Measurements from ENCODE around the gene CRIP1. TPM values are rescaled to one million over a fixed set of nuclear protein-coding genes. Genes with fewer than 3 reads are reported as not detected.

Gene CRIP1
- total RNA-seq, 1 experiment from 2014 or later, result 0.39 TPM

DNA sequence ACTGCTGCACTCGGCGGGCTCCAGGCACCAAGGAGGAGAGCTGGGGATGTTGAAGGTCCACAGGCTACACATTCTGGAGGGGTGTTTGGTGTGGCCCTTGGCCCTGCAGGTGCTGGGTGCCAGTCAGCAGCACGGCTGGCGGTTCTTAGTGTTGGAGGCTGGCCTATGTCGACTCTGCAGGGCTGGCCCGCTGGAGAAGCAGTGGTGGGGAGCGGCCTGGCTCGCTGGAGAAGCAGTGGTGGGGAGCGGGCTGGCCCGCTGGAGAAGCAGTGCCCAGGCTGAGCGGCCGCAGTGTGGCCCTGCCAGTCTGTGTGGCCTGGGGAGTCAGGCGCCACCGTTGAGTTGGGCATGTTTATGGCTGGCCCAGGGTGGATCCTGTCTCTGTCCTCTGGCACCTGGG, 39.7 kb upstream of the CRIP1 start:
- Histone ChIP-seq H3K9me3 (replicated peaks) (no peaks in the 10 kb centered on the region), H3K4me1 (replicated peaks) (no peaks in the 10 kb centered on the region), H3K36me3 (peaks cover 36% of the 10 kb centered on the region), H3K4me3 (no peak overlapping the region), H3K27ac (no peak overlapping the region), H3K27me3 (replicated peaks) (no peaks in the 10 kb centered on the region)
- no peak for DNase-seq (ENCODE audit: low read depth in 1 of 2, low spot score in 2 of 2)

DNA sequence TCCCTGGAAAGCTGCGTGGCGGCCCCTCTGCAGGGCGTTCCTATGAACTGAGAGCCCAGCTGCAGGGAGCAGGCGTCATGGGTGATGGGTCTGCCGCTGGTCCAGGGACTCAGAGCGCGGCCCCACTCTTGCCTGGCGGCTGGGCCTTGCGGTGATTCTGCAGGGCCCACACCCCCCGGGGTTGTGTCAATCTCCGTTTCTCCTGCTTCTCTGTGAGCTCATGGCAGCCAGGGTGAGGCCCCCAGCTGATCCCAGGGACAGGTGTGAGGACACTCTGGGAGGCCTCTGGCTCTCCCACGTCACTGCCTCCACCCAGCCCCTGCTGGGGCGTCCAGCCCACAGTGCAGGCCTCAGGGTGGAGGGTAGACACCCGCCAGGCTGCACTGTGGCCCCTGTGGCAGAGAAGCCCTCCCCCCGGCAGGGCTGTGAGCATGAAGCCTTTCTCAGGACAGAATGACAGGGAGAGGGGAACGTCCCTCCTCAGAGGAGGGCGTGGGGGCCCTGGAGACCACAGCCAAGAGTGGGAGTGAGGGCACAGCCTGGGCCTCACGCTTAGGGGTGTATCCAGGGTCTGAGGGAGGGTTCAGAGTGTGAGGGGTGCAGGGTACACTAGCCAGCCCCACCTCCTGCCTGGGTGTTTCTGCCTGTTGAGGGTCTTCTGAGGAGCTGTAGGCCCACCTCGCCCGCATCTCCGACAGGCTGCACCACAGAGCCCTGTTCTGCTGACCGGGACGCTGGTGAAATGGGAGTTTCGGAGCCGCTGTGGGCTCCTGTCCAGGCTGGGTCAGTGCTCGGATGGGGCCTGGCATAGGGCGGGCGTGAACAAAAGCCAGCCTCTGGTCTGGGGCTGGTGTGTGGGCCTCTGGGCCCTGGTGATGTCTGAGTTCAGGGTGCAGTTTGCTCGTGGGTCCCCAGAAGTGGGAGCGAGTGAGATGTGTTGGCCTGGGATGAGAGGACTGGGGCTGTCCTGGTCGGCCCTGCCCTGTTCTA, 38.7 kb upstream of the CRIP1 start:
- peaks cover 39% of the 10 kb centered on the region for H3K36me3 ChIP-seq
- no peaks in the 10 kb centered on the region for H3K27me3 ChIP-seq (replicated peaks)
- H3K4me1 ChIP-seq (replicated peaks), result no peaks in the 10 kb centered on the region
- no peak overlapping the region for H3K4me3 ChIP-seq
- no peaks in the 10 kb centered on the region for H3K9me3 ChIP-seq (replicated peaks)
- no peak overlapping the region for H3K27ac ChIP-seq
- DNase-seq (ENCODE audit: low read depth in 1 of 2, low spot score in 2 of 2), result no peak

DNA sequence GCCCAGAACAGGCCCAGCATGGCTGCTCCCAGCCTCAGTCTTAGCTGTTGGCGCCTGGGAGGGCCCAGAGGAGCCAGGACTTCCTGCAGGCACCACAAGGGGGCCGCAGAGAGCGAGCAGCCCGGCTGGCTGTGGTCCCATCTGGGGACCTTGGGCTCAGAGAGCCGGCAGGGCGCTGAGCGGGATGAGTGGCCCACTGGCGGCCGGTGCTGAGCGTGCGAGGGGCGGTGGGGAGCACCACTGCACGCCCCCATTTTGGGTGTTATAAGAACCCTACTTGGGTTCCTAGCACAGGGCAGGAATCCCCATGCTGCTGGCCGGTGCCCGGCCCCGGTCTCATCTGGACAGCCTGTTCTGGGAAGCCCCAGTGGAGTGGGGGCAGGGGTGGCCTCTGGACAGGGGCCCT, 38.0 kb upstream of the CRIP1 start:
- peak in 1 of 2 experiments; percentile 37 for DNase-seq (ENCODE audit: low read depth in 1 of 2, low spot score in 2 of 2)
- no peaks in the 10 kb centered on the region for H3K9me3 ChIP-seq (replicated peaks)
- H3K27ac ChIP-seq, result no peak overlapping the region
- H3K27me3 ChIP-seq (replicated peaks), result no peaks in the 10 kb centered on the region
- no peaks in the 10 kb centered on the region for H3K4me1 ChIP-seq (replicated peaks)
- peaks cover 43% of the 10 kb centered on the region for H3K36me3 ChIP-seq
- no peak overlapping the region for H3K4me3 ChIP-seq

DNA sequence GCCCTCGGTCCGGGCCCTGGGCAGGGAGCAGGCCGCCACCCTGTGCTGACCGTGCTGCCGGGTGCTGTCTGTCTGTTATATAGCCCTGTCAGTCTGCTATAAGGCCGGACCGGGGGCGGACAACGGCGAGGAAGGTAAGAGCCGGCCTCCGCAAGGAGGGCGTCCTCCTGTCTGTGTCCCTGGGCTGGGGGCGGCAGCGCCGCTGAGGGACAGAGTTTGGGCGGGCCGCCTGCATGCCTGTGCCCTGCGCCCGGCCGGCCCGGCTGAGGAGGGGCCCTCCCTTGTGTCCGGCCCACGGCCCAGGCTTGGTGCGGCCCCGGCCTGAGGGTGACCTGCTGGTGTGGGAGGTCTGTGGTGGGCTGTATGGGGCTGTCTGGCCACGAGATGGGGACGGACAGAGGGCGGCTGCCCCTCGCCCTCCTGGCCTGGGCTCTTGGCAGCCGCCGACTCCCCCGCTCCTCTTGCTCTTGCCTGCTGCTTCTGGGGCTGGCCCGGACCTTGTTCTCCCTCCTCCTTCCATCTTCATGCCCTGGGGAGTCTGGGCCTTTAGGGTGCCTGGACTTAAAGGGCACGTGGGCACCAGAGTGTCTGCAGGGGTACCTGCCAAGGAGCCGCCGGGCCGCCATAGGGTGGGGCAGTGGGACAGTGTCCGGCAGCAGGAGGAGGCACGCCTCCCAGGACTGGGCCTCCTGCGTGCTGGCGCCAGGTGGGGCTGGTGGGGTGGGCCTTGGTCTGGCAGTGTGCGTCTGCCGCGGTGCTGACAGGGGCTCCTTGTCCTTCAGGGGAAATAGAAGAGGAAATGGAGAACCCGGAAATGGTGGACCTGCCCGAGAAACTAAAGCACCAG, 37.2 kb upstream of the CRIP1 start:
- H3K27me3 ChIP-seq (replicated peaks), result no peaks in the 10 kb centered on the region
- H3K27ac ChIP-seq, result no peak overlapping the region
- no peak for DNase-seq (ENCODE audit: low read depth in 1 of 2, low spot score in 2 of 2)
- H3K9me3 ChIP-seq (replicated peaks), result no peaks in the 10 kb centered on the region
- no peak overlapping the region for H3K4me3 ChIP-seq
- H3K4me1 ChIP-seq (replicated peaks), result no peaks in the 10 kb centered on the region
- H3K36me3 ChIP-seq, result peaks cover 49% of the 10 kb centered on the region

DNA sequence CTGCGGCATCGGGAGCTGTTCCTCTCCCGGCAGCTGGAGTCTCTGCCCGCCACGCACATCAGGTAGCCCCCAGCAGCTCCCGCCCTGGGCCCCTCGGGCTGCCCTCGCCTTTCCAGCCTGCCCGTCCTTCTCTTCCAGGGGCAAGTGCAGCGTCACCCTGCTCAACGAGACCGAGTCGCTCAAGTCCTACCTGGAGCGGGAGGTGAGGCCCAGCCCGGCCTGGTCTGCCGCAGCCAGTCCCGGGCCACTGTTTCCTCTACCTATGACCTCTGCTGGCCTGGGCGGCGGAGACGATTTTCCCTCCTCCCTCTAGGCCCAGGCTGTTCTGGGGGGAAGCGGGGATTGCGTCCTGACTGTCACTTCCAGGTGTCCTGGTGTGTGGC, 36.6 kb upstream of the CRIP1 start:
- Histone ChIP-seq H3K9me3 (replicated peaks) (no peaks in the 10 kb centered on the region), H3K4me3 (no peak overlapping the region), H3K27ac (no peak overlapping the region), H3K27me3 (replicated peaks) (no peaks in the 10 kb centered on the region), H3K36me3 (peaks cover 50% of the 10 kb centered on the region), H3K4me1 (replicated peaks) (no peaks in the 10 kb centered on the region)
- no peak for DNase-seq (ENCODE audit: low read depth in 1 of 2, low spot score in 2 of 2)

DNA sequence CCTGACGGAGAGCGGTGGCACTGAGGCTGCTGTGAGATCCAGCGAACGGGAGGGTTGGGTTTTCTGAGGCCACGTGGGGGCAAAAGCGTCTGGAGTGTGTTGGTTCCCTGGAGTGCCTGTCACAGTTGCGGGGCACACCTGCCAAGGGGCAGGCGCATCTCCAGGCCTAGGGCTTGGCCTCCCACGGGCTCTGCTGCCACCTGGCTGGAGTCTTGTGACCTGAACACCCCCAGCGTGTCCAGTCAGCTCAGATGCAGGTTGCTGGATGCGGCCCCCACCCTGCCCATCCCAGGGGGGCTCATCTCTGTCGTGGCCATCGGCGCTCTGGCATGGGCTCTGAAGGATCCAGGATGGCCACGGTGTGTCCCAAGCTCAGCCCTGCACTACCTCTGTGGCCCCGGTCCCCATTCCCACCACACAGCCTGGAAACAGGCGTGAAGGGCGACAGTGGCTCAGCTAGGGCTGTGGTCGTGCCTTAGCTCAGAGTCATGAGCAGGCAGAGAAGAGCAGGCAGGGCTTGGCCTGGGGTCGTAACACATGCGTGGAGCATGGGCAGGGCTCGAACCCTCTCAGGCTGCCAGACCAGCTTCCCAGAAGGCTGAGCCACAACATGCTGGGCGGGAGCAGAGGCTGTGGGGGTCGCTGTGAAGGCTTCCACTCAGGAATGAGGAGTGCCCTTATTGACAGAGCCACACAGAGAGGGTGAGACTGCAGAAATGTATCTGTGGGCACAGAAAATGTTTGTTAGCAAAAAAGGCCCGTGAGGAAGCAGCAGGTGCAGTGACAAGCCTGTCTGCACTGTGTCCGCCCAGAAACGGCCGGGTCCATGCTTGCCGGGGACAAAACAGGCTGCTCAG, 35.6 kb upstream of the CRIP1 start:
- H3K27ac ChIP-seq, result no peak overlapping the region
- DNase-seq (ENCODE audit: low read depth in 1 of 2, low spot score in 2 of 2), result no peak

DNA sequence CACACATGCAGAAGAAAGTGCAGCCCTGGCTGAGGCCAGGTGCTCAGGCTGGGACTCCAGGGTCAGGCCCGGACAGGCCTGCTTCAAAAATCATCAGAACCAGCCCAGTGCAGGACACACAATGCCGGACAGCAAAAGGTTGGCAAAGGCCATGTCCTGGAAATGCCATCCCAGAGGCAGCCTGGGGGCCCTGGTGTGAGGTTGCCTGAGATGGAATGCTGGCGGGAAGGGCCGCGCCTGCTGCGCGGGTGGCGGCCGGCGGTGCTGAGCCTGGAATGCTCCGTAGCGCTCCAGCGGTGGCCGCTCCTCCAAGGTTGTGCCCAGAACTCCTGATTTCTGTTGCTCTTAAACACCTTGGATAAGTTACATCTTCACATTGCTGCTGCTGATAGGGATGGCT, 33.7 kb upstream of the CRIP1 start:
- H3K27ac ChIP-seq, result no peak overlapping the region
- H3K9me3 ChIP-seq (replicated peaks), result no peaks in the 10 kb centered on the region
- DNase-seq (ENCODE audit: low read depth in 1 of 2, low spot score in 2 of 2), result no peak
- H3K27me3 ChIP-seq (replicated peaks), result no peaks in the 10 kb centered on the region
- H3K4me3 ChIP-seq, result no peak overlapping the region
- no peaks in the 10 kb centered on the region for H3K4me1 ChIP-seq (replicated peaks)
- peaks cover 60% of the 10 kb centered on the region for H3K36me3 ChIP-seq

More for the DNA sequence above, 35.6 kb upstream of the CRIP1 start:
- Histone ChIP-seq H3K4me3 (no peak overlapping the region), H3K27me3 (replicated peaks) (no peaks in the 10 kb centered on the region), H3K9me3 (replicated peaks) (no peaks in the 10 kb centered on the region), H3K4me1 (replicated peaks) (no peaks in the 10 kb centered on the region), H3K36me3 (peaks cover 60% of the 10 kb centered on the region)

DNA sequence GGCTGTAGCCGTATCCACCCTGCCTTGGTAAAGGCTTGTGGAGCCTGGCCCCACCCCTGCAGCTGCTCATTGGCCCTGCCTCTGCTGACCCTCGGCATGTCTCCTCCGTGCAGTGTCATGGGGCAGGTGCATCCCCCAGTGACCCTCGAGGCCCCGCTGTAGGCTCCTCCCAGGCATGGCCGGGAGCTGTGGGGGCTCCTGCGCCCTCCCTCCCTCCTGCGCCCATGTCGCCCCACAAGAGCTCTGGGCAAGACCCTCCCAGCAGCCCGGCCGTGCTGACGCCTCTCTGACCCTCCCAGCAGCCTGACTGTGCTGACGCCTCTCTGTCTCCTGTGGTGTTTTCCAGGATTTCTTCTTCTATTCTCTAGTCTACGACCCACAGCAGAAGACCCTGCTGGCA, 32.8 kb upstream of the CRIP1 start:
- H3K36me3 ChIP-seq, result peaks cover 56% of the 10 kb centered on the region
- no peak for DNase-seq (ENCODE audit: low read depth in 1 of 2, low spot score in 2 of 2)
- H3K27me3 ChIP-seq (replicated peaks), result no peaks in the 10 kb centered on the region
- no peaks in the 10 kb centered on the region for H3K9me3 ChIP-seq (replicated peaks)
- H3K4me1 ChIP-seq (replicated peaks), result no peaks in the 10 kb centered on the region
- H3K27ac ChIP-seq, result no peak overlapping the region
- H3K4me3 ChIP-seq, result no peak overlapping the region

DNA sequence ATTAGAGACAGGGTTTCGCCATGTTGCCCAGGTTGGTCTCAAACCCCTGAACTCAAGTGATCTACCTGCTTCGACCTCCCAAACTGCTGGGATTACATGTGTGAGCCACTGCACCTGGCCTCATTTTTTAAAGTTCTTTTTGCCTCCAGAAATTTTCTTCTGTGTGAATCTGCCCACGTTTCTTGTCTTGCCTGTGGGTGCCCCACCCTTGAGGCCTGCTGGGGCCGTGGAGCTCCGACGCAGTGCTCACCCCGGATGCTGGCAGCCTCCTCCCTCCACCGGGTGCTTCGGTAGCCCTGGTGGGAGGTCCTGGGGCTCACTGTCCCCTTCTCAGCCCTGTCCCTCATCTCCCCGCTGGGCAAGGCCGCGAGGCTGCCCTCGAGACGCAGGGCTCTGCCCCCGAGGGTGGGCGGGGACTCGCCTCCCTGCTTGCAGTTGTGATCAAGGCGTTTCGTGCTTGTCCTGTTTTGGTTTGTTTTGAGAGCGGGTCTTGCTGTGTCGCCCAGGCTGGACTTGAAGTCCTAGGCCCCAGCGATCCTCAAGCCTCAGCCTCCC, 31.5 kb upstream of the CRIP1 start:
- Histone ChIP-seq H3K27me3 (replicated peaks) (no peaks in the 10 kb centered on the region), H3K36me3 (peaks cover 44% of the 10 kb centered on the region), H3K4me1 (replicated peaks) (no peaks in the 10 kb centered on the region), H3K4me3 (no peak overlapping the region), H3K27ac (no peak overlapping the region), H3K9me3 (replicated peaks) (no peaks in the 10 kb centered on the region)
- DNase-seq (ENCODE audit: low read depth in 1 of 2, low spot score in 2 of 2), result no peak

DNA sequence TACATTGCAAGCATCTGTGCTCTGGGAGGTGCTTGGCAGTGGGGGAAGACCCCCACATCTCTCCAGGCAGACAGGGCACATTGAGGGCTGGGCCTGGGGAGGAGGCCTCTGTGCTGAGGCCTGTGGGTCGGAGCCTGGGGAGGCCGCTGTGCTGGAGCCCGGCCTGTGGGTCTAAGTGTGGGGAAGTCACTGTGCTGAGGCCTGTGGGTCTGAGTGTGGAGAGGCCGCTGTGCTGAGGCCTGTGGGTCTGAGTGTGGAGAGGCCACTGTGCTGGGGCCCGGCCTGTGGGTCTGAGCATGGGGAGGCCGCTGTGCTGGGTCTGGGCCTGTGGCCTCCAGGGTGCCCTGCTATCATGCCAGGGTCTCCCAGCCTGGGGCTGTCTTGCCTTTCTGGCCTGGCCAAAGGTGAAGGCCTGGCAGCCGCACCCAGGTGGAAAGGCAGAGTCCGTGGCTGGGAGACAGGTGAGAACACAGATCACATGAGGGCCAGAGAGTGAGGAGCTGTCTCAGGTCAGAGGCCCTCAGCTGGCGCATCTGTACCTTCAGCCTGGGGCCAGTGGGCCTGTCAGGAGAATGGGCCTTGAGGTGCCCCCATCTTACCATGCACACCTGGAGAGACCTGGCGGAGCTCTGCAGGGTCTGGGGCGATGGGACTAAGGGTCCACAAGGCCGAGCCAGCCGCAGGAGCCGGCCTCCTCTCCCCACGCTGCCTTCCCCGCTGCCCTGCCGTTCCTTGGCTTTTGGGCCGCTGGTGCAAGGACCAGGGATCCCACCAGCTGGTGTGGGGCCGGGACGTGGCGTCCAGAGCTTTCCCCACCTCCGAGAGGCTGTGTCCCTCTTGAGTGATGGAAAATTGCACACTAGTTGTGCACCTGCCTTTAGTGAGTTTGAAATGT, 30.7 kb upstream of the CRIP1 start:
- Histone ChIP-seq H3K27ac (no peak overlapping the region), H3K36me3 (peaks cover 37% of the 10 kb centered on the region), H3K9me3 (replicated peaks) (no peaks in the 10 kb centered on the region), H3K27me3 (replicated peaks) (no peaks in the 10 kb centered on the region), H3K4me1 (replicated peaks) (no peaks in the 10 kb centered on the region), H3K4me3 (no peak overlapping the region)
- DNase-seq (ENCODE audit: low read depth in 1 of 2, low spot score in 2 of 2), result no peak

DNA sequence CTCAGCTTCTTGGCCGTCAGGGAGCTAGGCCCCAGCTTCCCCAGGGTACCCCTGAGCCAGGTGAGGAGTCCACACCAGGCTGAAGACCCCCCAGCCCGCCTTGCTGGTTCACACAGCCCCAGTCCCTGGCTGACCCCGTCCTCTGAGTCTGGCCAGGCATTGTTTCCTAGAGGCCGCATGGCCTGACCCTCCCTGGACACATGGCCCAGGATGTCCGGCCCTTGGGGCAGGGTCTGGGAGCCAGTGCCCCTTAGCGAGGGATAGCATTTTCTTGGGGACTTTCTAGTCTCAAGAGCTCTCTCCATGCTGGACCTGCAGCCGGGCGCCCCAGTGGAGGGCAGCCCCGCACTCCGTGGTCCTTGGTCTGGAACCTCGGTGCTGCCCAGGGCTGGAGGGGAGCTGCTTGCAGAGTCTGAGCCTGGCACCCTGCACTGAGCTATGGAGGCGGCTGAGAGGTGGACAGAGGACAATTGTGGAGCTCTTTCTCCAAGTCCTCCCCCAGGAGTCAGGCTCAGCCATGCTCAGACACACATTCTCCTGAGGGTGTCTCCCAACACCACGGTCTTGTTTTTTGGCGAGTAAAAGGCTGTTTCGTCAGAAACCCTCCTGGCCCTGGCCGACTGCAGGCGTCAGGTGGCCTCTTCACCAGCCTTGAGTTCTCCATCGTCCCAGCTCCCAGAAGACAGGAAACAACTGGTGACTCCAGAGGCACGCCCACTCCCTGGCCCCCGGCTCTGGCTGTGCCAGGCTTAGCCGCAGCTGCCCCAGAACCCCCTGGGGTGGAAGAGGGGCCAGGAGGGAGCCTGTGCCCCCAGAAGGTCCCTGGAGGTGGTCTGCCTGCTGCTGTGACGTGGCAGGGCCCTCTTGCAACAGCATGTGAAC, 29.7 kb upstream of the CRIP1 start:
- H3K36me3 ChIP-seq, result peaks cover 33% of the 10 kb centered on the region
- no peak overlapping the region for H3K4me3 ChIP-seq
- no peak for DNase-seq (ENCODE audit: low read depth in 1 of 2, low spot score in 2 of 2)
- no peak overlapping the region for H3K27ac ChIP-seq
- H3K4me1 ChIP-seq (replicated peaks), result no peaks in the 10 kb centered on the region
- H3K9me3 ChIP-seq (replicated peaks), result no peaks in the 10 kb centered on the region
- no peaks in the 10 kb centered on the region for H3K27me3 ChIP-seq (replicated peaks)

DNA sequence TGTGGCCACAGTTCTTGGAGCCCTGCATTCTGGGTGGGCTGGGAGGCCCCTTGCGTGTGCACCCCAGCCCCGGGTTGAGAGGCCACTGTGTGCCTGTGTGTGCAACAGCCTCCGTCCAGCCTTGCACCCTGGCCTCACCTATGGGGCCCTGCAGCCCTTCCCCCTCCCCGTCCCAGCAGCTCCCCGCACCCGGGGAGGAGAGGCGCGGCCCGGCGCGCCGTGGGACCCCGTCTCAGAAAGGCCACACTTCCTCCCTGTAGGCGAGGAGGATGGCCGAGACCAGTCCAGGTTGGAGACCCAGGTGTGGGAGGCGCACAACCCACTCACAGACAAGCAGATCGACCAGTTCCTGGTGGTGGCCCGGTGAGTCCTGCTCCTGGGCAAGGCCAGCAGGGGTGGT, 28.7 kb upstream of the CRIP1 start:
- Histone ChIP-seq H3K27me3 (replicated peaks) (no peaks in the 10 kb centered on the region), H3K9me3 (replicated peaks) (no peaks in the 10 kb centered on the region), H3K36me3 (peaks cover 35% of the 10 kb centered on the region), H3K27ac (no peak overlapping the region), H3K4me1 (replicated peaks) (no peaks in the 10 kb centered on the region), H3K4me3 (no peak overlapping the region)
- no peak for DNase-seq (ENCODE audit: low read depth in 1 of 2, low spot score in 2 of 2)
